GM19438 (cell line): ENCODE measurements around the gene C16orf86.

Experiments
- ATAC-seq: cut with Tn5 transposase; IDR thresholded peaks from one replicate; pipeline ENCODE4 v1.9.1; 2021; ENCODE audit warnings: low read depth; ENCODE audit not compliant: unreplicated experiment

C16orf86 gene

GRCh38 chr16:67665598-67665997 lies 1.0 kb upstream of the C16orf86 start:
- no peak for ATAC-seq

- no peak for ATAC-seq
Observed at GRCh38 chr16:67666032-67666551, 522 bp upstream of the C16orf86 start.

GRCh38 chr16:67667453-67667816 lies 821 bp downstream of the C16orf86 start:
- ATAC-seq, result no peak

DNA sequence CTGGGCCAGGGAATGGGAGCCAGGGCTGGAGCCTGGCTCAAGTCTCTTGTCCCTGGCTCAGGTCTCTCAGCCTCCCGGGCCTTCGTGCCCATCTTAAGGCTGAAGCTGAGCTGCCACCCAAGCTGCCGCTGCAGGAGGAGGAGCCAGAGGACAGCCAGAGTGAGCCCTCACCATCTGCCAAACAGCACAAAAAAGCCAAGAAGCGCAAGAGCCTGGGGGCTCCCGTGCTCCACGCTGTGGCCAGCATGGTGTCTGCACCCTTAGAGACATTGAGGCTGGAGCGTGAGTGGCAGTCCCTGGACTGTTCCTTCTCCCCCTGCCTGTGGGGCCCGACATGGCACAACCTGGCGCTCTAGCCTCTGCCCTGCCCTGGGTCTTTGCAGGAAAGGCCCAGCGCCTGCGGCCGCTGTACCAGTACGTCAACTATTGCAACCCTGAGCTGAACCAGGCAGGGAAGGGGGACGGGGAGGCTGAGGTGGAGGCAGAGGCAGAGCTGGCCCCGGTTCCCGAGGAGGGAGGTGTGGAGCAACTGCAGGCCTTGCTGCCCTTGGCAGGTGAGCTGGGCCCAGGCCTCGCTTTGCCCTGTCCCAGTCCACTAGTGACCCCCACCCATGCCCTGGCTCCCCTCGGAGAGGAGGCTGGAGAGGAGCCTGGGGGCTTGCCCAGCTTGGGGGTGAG lies 1.3 kb downstream of the C16orf86 start:
- peak; percentile 62 for ATAC-seq

DNA sequence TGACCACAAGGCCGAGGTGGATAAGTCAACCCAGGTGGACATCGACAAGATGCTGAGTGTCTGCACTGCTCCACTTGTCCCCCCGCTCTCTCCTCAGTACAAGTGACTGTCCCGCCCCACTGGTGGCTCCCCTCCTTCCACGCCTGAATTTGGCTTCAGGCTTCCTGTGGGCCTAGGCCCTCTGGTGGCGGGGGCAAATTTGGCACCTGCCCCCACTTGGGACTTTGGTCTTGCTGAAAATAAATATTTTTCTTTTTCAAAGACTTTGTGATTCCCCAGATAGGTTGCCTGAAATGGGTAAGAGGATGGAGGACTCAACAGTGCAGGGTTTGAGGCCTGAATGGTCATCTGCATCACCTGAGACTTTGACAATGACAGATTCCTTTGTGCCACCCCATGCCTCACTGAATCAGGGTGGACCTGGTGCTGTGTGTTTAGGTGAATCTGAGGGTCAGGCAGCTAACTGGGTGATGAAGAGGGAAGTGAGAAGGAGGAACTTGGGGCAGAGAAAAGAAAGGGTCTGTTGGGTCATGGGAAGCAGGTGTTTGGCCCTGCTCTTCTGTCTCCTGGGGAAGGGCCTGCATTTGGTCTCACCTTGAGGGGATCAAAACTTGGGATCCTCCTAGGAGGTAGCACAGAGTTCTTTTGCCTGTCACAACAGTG lies 2.0 kb downstream of the C16orf86 start:
- ATAC-seq, result no peak

DNA sequence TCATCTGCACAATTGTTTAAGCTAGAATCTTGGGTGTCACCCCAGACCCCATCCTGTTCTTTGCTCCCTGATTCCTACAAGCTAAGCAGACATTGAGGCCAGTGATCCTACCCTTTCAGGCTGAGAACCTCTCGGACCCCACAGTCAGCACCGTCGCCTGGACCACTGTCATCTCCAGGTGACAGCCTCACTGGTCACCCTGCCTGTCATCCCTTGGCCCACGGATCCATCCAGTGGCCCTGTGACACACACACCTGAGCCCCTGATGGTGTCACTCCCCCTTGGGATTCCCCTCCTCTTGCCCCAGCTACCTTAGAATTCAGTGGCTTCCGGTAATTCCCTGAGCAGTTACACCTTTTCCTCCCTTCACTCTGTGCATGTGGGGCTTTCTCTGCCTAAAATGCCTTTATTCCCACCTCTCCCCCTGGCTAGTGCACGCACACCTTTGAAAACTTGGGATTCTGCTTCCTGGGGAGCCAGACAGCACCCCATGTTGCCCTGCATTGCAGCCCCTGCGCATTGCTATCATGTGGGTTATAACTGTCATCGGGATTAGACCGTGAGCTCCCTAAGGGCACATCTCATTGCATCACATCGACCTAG lies 3.0 kb downstream of the C16orf86 start:
- ATAC-seq, result no peak

DNA sequence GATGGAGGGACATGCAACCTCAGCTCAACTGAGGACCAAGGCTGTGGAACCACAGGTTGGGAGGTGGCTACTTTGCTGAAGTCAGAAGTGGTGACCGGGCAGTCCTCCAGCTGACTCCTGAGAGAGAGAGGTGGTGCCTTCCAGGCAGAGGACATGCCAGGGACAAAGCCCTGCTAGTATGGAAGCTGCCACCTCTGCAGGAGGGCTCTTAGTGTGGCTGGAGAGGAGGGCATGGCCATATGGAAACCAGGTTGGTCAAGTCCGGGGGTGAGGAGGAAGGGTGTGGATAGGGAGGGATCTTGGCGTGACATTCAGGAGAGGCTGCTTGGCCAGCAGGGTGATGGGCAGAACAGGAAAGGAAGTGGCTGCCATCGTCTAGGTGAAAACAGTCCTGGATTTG lies 5.7 kb downstream of the C16orf86 start:
- ATAC-seq, result no peak

DNA sequence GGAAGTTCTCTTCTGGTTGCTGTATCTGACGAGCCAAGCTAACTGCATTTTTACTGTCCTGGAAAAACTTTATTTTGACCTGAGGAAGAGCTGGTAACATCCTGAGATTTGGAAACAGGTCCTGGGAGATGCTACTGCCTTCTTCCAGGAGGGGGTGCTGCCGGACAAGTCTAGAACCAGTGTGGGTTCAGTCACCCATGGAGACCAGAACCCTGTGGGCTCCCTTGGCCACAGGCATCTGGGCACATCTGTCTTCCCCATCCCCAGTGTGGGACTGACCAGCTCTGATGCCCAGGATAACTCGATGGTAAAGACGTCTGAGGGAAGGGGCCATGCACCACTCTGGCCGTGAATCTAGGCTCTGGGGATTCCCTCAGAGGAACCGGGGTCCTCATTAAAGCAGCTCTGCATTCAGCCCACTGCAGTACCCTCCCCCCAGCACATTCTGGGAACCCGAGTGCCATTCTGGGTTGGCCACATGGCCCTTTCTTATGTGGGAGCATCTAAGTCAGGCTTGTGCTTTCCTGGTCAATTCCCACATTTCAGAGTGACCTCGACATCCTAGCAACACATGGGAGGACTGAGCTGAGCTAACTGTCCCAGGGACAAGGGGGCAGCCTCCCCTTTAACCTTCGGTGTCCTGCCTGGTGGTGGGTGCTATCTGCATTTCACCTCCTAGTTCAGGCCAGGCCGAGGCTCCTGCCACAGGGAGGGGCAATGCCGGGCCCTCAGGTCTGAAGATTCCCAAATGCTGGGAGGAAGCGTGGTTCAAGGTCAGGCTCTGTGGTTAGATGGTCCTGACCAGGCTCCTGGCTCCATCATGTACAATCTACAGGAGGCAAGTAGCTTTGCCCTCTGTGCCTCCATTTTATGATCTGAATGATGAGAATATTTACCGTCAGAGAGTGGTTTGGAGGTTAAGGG lies 6.4 kb downstream of the C16orf86 start:
- no peak for ATAC-seq

GRCh38 chr16:67673712-67674580 lies 7.3 kb downstream of the C16orf86 start:
- ATAC-seq, result no peak

- ATAC-seq, result no peak
Observed at GRCh38 chr16:67674851-67675578, 8.4 kb downstream of the C16orf86 start.

DNA sequence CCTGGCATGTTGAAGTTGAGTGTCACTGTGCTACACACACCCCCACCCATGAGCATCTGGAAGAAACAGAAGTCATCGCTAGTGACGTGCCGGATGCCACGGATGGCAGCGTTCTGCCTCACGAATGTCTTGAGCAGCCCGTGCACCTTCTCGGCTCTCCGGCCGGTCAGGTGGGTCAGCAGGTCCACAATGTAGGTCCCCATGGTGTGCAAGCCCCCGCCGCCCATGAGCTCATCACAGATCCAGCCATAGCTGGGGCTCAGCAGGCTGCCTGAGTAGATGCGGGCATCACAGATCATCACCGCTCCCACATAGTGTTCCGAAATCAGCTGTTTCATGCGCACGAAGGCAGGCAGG lies 8.9 kb downstream of the C16orf86 start:
- ATAC-seq, result no peak

DNA sequence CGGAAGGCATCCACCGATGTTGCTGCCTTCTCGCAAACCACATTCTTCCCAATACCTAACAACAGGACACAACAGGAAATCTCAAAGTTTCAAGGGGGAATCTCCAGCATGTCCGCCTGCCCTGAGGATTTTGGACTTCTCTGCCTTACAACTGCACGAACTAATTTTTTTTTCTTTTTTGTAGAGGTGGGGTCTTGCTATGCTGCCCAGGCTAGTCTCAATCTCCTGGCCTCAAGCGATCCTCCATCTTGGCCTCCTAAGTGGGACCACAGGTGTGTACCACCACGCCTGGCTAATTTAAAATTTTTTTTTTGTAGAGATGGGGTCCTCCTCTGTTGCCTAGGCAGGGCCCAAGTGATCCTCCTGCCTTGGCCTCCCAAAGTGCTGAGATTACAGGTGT lies 9.4 kb downstream of the C16orf86 start:
- no peak for ATAC-seq

- ATAC-seq, result no peak
Observed at GRCh38 chr16:67676516-67676915, 9.9 kb downstream of the C16orf86 start.

DNA sequence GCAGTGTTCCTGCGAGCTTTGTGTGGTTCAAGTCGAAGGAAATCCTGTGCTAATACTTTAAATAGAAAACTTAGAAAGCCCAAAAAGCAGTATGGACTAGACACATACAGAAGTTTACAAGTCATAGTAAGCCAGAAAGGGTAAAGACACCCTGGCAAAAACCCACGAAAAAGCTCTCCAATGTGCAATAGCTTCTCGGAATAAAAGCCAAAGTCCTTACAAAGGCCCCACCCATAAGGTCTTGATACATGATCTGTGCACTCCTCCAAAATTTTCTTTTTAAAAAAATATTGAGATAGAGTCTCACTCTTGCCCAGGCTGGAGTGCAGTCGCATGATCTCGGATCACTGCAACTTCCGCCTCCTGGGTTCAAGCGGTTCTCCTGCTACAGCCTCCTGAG lies 10.3 kb downstream of the C16orf86 start:
- ATAC-seq, result no peak

- no peak for ATAC-seq
Observed at GRCh38 chr16:67677712-67678111, 11.1 kb downstream of the C16orf86 start.

GRCh38 chr16:67678354-67679023 lies 11.9 kb downstream of the C16orf86 start:
- ATAC-seq, result no peak

- no peak for ATAC-seq
Observed at GRCh38 chr16:67679935-67680897, 13.6 kb downstream of the C16orf86 start.

DNA sequence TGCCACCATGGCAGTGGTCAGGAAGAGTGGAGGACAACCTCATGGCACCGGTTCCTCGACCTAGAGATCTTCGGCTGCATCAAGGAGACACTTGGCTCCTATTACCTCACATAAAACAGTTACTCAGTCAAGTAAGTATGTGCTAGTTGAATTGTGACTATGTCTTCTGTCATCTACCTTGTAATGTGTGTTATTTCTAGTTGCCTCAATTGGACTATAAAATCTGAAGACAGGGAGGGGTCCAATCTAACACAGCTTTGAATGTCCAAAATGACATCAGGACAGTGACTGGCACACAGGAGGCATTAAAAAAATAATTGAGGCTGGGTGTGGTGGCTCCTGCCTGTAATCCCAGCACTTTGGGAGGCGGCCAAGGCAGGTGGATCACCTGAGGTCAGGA lies 17.2 kb downstream of the C16orf86 start:
- no peak for ATAC-seq
